ENCODE results near the gene FNBP1.
A peak's percentile ranks its signal among the peaks of the same experiment; 100 is the strongest.

Gene FNBP1

DNA sequence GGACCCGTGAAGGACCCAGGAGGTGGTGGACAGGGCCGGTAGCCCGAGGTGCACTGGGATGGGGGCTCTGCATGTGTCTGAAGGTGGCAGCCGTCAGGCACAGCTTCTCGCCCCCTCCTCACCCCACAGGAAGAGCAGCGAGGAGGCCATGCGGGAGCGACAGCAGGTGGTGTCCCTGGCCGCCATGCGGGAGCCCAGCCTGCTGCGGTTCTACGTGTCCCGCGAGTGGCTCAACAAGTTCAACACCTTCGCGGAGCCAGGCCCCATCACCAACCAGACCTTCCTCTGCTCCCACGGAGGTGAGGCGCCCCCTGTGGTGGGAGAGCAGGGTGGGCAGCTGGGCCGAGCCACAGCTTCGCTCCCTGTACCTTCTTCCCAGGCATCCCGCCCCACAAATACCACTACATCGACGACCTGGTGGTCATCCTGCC, 167.8 kb downstream of the FNBP1 start:
- no peak for DNase-seq

GRCh38 chr9:129874261-129875101, 168.5 kb downstream of the FNBP1 start:
- DNase-seq = peak in 1 of 14 donors; percentile 14

- DNase-seq = no peak
Observed at GRCh38 chr9:129873563-129874190, 169.3 kb downstream of the FNBP1 start.

DNA sequence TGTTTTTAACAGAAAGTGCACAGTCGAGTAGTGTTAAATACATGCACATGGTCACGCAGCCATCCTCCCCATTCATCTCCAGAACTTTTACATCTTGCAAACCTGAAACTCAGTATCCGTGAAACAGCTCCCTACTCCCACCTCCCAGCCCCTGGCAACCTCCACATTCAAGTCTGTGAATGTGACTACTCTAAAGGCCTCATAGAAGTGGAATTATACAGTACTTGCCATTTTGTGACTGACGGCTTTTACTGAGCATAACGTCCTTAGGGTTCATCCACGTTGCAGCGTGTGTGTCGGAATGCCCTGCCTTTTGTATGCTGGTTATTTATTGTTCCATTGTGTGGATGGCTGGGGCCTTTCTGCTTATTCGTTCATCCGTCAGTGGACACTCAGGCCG, 171.9 kb downstream of the FNBP1 start:
- no peak for DNase-seq

DNA sequence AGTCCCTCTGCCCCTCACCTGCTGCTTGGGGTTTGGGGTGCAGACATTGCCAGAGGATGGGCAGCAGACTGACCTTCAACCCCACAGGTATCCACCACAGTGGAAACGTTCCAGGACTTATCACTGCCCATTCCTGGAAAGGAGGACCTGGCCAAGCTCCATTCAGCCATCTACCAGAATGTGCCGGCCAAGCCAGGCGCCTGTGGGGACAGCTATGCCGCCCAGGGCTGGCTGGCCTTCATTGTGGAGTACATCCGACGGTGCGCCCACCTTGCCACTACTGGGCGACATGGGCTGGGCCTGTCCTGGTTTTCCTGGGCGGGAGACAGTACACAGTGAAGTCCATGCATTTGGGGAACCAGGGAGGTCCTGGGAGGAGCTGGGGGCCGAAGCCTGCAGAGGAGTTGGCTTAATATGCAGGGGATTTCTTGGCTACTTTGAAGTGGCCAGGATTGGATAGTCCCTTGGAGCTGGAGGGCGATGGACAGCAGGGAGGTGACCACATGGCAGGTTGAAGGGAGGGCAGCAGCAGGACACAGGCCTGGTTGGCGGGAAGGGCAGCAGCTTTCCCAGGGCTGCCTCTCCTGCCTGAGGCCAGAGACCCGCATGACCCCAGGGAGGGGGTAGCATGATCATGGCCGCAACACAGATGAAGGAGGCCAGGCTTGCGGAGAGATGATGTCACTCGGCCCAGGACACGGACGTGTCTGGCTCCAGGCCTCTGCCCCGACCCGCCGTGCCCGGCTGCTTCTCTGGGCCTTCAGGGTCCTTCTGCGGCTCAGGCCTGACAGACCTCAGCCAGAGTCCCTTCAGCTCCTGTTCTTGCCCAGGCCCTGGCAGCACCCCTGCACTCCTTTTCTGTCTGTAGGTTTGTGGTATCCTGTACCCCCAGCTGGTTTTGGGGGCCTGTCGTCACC, 173.1 kb downstream of the FNBP1 start:
- no peak for DNase-seq

GRCh38 chr9:129868872-129869486, 174.0 kb downstream of the FNBP1 start:
- no peak for DNase-seq

GRCh38 chr9:129868023-129868871, 174.7 kb downstream of the FNBP1 start:
- no peak for DNase-seq

DNA sequence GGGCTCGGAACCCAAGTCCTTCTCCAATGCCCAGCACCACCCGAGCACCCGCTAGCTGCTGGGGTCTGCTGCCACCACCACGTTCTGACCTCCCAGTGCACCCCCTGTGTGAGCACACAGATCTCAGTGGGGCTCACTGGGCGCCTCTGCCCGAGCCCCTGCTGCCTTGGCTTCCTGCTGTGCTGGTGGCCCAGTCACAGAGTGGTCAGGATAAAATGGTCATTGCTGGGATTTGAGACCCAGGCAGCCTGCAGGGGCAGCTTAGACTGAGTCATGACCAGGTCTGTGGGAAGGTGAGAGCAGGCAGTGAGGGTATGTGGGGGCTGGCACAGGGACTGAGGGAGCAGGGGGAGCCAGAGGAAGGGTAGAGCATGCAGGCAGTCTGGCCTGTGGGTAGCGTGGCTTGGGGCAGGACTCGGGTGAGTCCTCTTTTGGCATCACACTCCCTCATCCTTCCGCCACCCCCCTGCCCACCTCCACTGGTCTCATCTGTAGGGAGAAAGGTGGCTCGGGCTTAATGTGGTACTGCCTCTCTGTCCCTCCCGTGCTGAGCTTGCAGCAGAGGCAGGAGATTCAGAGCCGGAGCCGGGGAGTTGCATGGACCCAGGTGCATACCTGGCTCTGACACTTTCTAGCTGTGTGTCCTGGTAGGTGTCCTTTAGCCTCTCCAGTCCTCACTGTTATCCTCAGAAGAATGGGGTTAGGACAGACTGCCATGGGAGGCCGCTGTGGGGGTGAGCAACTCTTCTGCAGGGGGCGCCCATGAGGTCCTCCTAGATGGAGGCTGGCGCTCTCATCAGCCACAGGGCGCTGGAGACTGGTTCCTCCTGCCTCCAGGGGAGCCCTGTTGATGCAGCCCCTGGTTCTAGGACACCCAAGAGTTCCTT, 175.6 kb downstream of the FNBP1 start:
- no peak for DNase-seq

- no peak for DNase-seq
Observed at GRCh38 chr9:129866394-129867135, 176.4 kb downstream of the FNBP1 start.

- DNase-seq = no peak
Observed at GRCh38 chr9:129865668-129866320, 177.2 kb downstream of the FNBP1 start.

DNA sequence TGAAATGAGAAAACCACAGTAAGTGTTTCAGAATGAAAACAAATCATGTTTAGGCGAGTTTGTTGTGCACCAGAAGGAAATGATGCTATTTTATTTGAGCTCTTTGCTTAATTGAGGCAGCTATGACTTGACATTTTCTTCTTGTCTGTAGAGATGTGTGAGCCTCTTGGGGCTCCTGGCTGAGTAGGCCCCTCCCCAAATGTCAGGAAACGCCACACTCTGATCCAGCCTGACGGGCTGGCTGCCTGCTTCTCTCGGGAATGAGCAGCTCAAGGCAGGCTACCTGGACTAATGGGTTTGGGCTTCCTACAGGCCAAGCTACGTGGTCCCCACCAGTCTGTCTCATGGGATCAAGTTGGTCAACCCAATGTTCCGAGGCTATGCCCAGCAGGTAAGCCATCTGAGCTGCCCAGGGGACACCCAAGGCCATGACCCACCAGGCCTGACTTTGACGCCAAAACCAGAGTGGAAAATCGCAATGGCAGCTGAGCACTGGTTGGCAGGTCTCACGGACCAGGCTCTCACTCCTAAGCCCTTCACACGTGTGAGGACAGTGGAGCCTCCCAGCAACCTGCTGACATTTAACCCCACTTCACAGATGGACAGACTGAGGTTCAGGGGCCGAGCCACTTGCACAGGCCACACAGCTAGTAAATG, 177.9 kb downstream of the FNBP1 start:
- DNase-seq = no peak

- no peak for DNase-seq
Observed at GRCh38 chr9:129863059-129863690, 179.8 kb downstream of the FNBP1 start.

DNA sequence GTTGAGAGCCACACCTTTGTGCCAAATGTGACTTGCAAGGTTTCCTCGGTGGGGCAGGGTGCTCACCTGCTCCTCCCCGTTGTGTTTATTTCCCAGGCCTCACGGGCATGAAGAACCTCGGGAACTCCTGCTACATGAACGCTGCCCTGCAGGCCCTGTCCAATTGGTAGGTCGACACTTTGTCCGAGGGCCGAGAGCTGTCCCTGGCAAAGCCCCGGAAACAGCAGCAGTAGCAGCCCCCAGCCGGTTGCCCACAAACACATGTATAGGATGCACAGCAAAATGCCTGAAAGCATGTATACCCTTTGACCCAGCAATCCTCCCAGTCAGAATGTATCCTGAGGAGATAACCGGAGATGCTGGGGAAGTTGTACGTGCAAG, 181.6 kb downstream of the FNBP1 start:
- DNase-seq = no peak

DNA sequence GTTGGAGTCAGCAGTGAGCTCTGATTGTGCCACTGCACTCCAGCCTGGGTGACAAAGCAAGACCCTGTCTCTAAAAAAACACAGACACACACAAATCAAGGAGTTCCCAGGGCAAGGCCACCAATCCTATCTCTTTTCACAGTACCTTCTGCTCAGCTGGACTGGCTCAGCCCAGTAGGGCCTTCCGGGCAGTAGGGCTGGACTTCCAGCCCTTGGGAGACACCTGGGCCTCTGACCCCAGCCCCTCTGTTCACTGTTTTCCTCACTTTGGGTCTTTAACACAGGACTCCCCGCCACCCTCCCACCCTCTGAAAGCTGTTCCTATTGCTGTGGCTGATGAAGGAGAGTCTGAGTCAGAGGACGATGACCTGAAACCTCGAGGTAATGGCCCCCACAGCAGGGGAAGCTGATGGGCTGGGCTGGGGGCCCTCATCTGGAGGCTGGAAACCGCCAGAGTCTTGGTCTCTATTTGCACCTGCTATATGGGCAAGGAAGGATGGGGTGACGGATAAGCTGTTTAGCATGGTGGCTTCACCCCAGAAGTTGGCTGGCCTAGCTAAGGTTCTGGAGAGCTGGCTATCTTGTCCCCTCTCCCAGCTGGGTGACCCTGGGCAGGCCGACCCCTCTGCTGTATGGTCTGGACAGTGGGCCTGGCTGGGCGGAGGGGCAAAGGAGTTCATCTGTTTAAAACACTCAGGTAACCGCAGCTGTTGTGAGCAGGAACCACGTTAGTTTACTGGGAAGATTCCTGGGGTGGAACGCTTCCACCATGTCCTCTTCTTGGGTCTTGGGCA, 182.1 kb downstream of the FNBP1 start:
- DNase-seq = no peak

- DNase-seq = no peak
Observed at GRCh38 chr9:129858167-129858962, 184.6 kb downstream of the FNBP1 start.

DNA sequence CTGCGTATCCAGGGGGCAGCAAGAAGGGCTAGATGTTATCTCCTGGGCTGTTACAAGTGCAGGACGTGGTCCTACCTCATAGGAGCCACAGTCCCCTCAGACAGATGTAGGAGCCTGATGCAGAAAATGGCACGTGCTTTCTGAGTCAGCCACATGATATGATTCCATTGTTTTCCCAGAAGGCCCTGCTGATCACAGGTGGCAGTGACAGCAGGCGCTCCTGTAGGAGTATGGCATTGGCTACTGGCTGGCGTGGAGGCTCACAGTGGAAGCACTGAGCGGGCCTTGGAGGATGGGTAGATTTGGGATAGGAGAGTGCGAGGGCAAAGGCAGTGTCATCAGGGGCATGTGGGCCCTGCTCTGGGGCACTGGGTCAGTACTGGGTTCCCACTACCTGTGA, 185.8 kb downstream of the FNBP1 start:
- no peak for DNase-seq
